HepG2 (cell line): Measurements from ENCODE around the gene RPS23. TPM values are rescaled to one million over a fixed set of nuclear protein-coding genes. Genes with fewer than 3 reads are reported as not detected.
A peak's percentile ranks its signal among the peaks of the same experiment; 100 is the strongest.

Source experiments
- AGO1 ChIP-seq: fragments of 200-400 bp; formaldehyde crosslinking; IDR thresholded peaks from 2 replicates; pipeline ENCODE4 v1.6.1; 2017; ENCODE audit warnings: mild to moderate bottlenecking, low read depth, low read length, moderate library complexity; ENCODE audit not compliant: poor library complexity, severe bottlenecking
- AKAP8 ChIP-seq: sonication (generic); formaldehyde crosslinking; IDR thresholded peaks from 2 replicates; pipeline ENCODE4 v1.5.1; 2020; ENCODE audit warnings: mild to moderate bottlenecking, missing genetic modification reagents
- FLYWCH1 ChIP-seq: sonication (generic); formaldehyde crosslinking; IDR thresholded peaks from 2 replicates; pipeline ENCODE4 v1.8.1; 2023; ENCODE audit warnings: mild to moderate bottlenecking, missing genetic modification reagents
- GFI1 ChIP-seq: sonication (generic); formaldehyde crosslinking; IDR thresholded peaks from 2 replicates; pipeline ENCODE4 v1.5.0; 2020; ENCODE audit warnings: missing genetic modification reagents, mild to moderate bottlenecking, borderline replicate concordance
- HBP1 ChIP-seq: IDR thresholded peaks from 2 replicates; pipeline ENCODE4 v1.6.1; 2016; ENCODE audit warnings: low read depth, control low read depth
- HCFC1 ChIP-seq: fragments of 150-350 bp; IDR thresholded peaks from 2 replicates; pipeline ENCODE4 v1.6.1; 2014; ENCODE audit warnings: low read depth, low read length
- HDAC6 ChIP-seq: fragments of 200-600 bp; sonication (generic); IDR thresholded peaks from 2 replicates; pipeline ENCODE4 v1.7.0; 2017; ENCODE audit warnings: mild to moderate bottlenecking, antibody characterized with exemption, low read length, low read depth
- IRX3 ChIP-seq: sonication (generic); formaldehyde crosslinking; IDR thresholded peaks from 2 replicates; pipeline ENCODE4 v1.8.1; 2023; ENCODE audit warnings: mild to moderate bottlenecking, low read depth, missing genetic modification reagents, borderline replicate concordance
- KLF13 ChIP-seq: sonication (generic); formaldehyde crosslinking; IDR thresholded peaks from 2 replicates; pipeline ENCODE4 v1.4.0; 2020; ENCODE audit warnings: mild to moderate bottlenecking, missing genetic modification reagents
- MED13 ChIP-seq: sonication (generic); formaldehyde crosslinking; IDR thresholded peaks from 2 replicates; pipeline ENCODE4 v1.5.0; 2020; ENCODE audit warnings: missing genetic modification reagents
- MED8 ChIP-seq: sonication (generic); formaldehyde crosslinking; IDR thresholded peaks from 2 replicates; pipeline ENCODE4 v1.8.1; 2023; ENCODE audit warnings: mild to moderate bottlenecking, missing genetic modification reagents; ENCODE audit not compliant: insufficient replicate concordance
- RBM22 ChIP-seq: fragments of 200-400 bp; formaldehyde crosslinking; optimal IDR thresholded peaks from 2 replicates; pipeline ENCODE3; 2017; ENCODE audit warnings: mild to moderate bottlenecking, low read length, moderate library complexity
- SMAD9 ChIP-seq: sonication (generic); formaldehyde crosslinking; IDR thresholded peaks from 2 replicates; pipeline ENCODE4 v1.5.1; 2020; ENCODE audit warnings: mild to moderate bottlenecking, missing genetic modification reagents
- TEAD3 ChIP-seq: optimal IDR thresholded peaks from 2 replicates; pipeline ENCODE3; 2016; ENCODE audit warnings: borderline replicate concordance
- ZFX ChIP-seq: sonication (generic); formaldehyde crosslinking; IDR thresholded peaks from 2 replicates; pipeline ENCODE4 v1.4.0; 2020; ENCODE audit warnings: mild to moderate bottlenecking, low read depth, missing genetic modification reagents, moderate library complexity
- ZMAT3 ChIP-seq: sonication (generic); formaldehyde crosslinking; conservative IDR thresholded peaks from 2 replicates; pipeline ENCODE4 v1.7.0; 2021; ENCODE audit warnings: missing genetic modification reagents
- ZNF143 ChIP-seq: sonication (generic); formaldehyde crosslinking; IDR thresholded peaks from 2 replicates; pipeline ENCODE4 v1.4.0; 2020; ENCODE audit warnings: missing genetic modification reagents
- ZNF430 ChIP-seq: sonication (generic); formaldehyde crosslinking; IDR thresholded peaks from 2 replicates; pipeline ENCODE4 v1.9.0; 2021; ENCODE audit warnings: mild to moderate bottlenecking, missing genetic modification reagents
- ZNF547 ChIP-seq: sonication (generic); formaldehyde crosslinking; IDR thresholded peaks from 2 replicates; pipeline ENCODE4 v1.5.1; 2020; ENCODE audit warnings: mild to moderate bottlenecking, missing genetic modification reagents
- ZNF572 ChIP-seq: sonication (generic); formaldehyde crosslinking; IDR thresholded peaks from 2 replicates; pipeline ENCODE4 v1.5.1; 2020; ENCODE audit warnings: mild to moderate bottlenecking, missing genetic modification reagents
- ZNF768 ChIP-seq: sonication (generic); formaldehyde crosslinking; IDR thresholded peaks from 2 replicates; pipeline ENCODE4 v1.4.0; 2020; ENCODE audit warnings: missing genetic modification reagents
- polyA plus RNA-seq, 8 experiments: library from polyadenylated mRNA; depleted of rRNA in 3 of 8; stranded (reverse) in 7 of 8; unstranded in 1 of 8; fragments of >200 nt; fragmentation: Illumina TruSeq in 4 of 8; extraction: Trizol in 4 of 8; gene quantifications; 2 replicates each; pipeline versions ENCODE4 v1.2.1 to v1.2.3, GENCODE V29; 2011 to 2016; ENCODE audit warnings: low read depth in 4 of 8, missing spikeins in 1 of 8, mixed read lengths in 1 of 8; ENCODE audit not compliant: insufficient read depth in 1 of 8
- total RNA-seq, 5 experiments: library from RNA; depleted of rRNA; stranded (reverse); fragments of >200 nt; fragmentation: Illumina TruSeq; extraction: Trizol; gene quantifications; 2 replicates each; pipeline ENCODE4 v1.2.3, GENCODE V29; 2016; ENCODE audit warnings: low read depth in 1 of 5
- TF ChIP-seq, protein P1 (sequence below): sonication (generic); formaldehyde crosslinking; IDR thresholded peaks from 2 replicates; pipeline ENCODE4 v1.5.0; 2020; ENCODE audit warnings: mild to moderate bottlenecking, missing genetic modification reagents
- TF ChIP-seq, protein P2 (sequence below): sonication (generic); formaldehyde crosslinking; IDR thresholded peaks from 2 replicates; pipeline ENCODE4 v1.5.1; 2020; ENCODE audit warnings: mild to moderate bottlenecking, missing genetic modification reagents, moderate library complexity
- TF ChIP-seq, protein P3 (sequence below): sonication (generic); formaldehyde crosslinking; IDR thresholded peaks from 2 replicates; pipeline ENCODE4 v1.8.1; 2022; ENCODE audit warnings: mild to moderate bottlenecking, missing genetic modification reagents

RPS23 gene
- total and polyA plus RNA-seq, 2 of the 13 experiments (the other 11 are each of a cell fraction or from before 2014, with no cell fraction given): 3,088 to 3,235 TPM

- TF ChIP-seq, protein P1, sequence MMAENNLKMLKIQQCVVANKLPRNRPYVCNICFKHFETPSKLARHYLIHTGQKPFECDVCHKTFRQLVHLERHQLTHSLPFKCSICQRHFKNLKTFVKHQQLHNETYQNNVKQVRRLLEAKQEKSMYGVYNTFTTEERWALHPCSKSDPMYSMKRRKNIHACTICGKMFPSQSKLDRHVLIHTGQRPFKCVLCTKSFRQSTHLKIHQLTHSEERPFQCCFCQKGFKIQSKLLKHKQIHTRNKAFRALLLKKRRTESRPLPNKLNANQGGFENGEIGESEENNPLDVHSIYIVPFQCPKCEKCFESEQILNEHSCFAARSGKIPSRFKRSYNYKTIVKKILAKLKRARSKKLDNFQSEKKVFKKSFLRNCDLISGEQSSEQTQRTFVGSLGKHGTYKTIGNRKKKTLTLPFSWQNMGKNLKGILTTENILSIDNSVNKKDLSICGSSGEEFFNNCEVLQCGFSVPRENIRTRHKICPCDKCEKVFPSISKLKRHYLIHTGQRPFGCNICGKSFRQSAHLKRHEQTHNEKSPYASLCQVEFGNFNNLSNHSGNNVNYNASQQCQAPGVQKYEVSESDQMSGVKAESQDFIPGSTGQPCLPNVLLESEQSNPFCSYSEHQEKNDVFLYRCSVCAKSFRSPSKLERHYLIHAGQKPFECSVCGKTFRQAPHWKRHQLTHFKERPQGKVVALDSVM (CRISPR knock-in tag): peak; percentile 27
- 0 out of 2 replicates have a peak, but pooled peaks have one; percentile 55 for TF ChIP-seq KLF13 (CRISPR knock-in tag)
- TF ChIP-seq ZNF547 (CRISPR knock-in tag): 0 out of 2 replicates have a peak, but pooled peaks have one; percentile 40
- TF ChIP-seq GFI1 (CRISPR knock-in tag): no peak
- no peak for TF ChIP-seq FLYWCH1 (CRISPR knock-in tag)
- TF ChIP-seq ZNF143: peak; percentile 91
- peak; percentile 69; the same call in 1 of the 2 replicates for TF ChIP-seq ZNF768
- no peak for TF ChIP-seq IRX3 (CRISPR knock-in tag)
- TF ChIP-seq HDAC6: peak; percentile 89; the same call in 1 of the 2 replicates
- 0 out of 2 replicates have a peak, but pooled peaks have one; percentile 70 for TF ChIP-seq ZMAT3 (CRISPR knock-in tag)
- TF ChIP-seq MED13 (CRISPR knock-in tag): peak; percentile 84; the same call in 1 of the 2 replicates
- TF ChIP-seq AKAP8 (CRISPR knock-in tag): no peak
- TF ChIP-seq TEAD3 (CRISPR knock-in tag): peak; percentile 57
- no peak for TF ChIP-seq ZNF572
- TF ChIP-seq ZFX (CRISPR knock-in tag): peak; percentile 95
- TF ChIP-seq AGO1: peak; percentile 29
- TF ChIP-seq HBP1: peak; percentile 62; the same call in 1 of the 2 replicates
- TF ChIP-seq, protein P2, sequence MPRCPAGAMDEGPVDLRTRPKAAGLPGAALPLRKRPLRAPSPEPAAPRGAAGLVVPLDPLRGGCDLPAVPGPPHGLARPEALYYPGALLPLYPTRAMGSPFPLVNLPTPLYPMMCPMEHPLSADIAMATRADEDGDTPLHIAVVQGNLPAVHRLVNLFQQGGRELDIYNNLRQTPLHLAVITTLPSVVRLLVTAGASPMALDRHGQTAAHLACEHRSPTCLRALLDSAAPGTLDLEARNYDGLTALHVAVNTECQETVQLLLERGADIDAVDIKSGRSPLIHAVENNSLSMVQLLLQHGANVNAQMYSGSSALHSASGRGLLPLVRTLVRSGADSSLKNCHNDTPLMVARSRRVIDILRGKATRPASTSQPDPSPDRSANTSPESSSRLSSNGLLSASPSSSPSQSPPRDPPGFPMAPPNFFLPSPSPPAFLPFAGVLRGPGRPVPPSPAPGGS (CRISPR knock-in tag): peak; percentile 72; the same call in 1 of the 2 replicates
- peak; percentile 66 for TF ChIP-seq MED8 (CRISPR knock-in tag)
- peak; percentile 75; the same call in 1 of the 2 replicates for TF ChIP-seq ZNF430
- TF ChIP-seq, protein P3, sequence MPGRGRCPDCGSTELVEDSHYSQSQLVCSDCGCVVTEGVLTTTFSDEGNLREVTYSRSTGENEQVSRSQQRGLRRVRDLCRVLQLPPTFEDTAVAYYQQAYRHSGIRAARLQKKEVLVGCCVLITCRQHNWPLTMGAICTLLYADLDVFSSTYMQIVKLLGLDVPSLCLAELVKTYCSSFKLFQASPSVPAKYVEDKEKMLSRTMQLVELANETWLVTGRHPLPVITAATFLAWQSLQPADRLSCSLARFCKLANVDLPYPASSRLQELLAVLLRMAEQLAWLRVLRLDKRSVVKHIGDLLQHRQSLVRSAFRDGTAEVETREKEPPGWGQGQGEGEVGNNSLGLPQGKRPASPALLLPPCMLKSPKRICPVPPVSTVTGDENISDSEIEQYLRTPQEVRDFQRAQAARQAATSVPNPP (CRISPR knock-in tag): no peak
- TF ChIP-seq SMAD9: no peak
- TF ChIP-seq RBM22: peak; percentile 78
- TF ChIP-seq HCFC1: peak; percentile 64
These were observed at the start of gene RPS23 (continued) for GRCh38 chr5:82277987-82278710.
